Mucosa of descending colon (tissue), 3 donors: ENCODE measurements around the gene PRDM1. TPM values are rescaled to one million over a fixed set of nuclear protein-coding genes. Genes with fewer than 3 reads are reported as not detected.

Source experiments
- ATAC-seq: fragments of 200-7000 bp; cut with Tn5 transposase; one replicate; pipeline ENCODE4 v1.9.1; 2020; ENCODE audit warnings: mild to moderate bottlenecking, moderate library complexity
- DNase-seq, 3 donors: peaks; one replicate each; pipeline ENCODE4 v3.0.0-alpha.2; 2020
- H3K36me3 ChIP-seq: fragments of 200-600 bp; one replicate; pipeline ENCODE4 v1.8.0; 2021; ENCODE audit warnings: low read depth, mild to moderate bottlenecking
- H3K4me1 ChIP-seq: fragments of 200-600 bp; one replicate; pipeline ENCODE4 v1.8.0; 2021; ENCODE audit warnings: low read depth, mild to moderate bottlenecking
- H3K4me3 ChIP-seq: fragments of 200-600 bp; one replicate; pipeline ENCODE4 v1.8.0; 2021; ENCODE audit warnings: mild to moderate bottlenecking
- H3K9me3 ChIP-seq: fragments of 200-600 bp; one replicate; pipeline ENCODE4 v1.8.0; 2021; ENCODE audit warnings: mild to moderate bottlenecking
- CTCF ChIP-seq: fragments of 200-600 bp; IDR thresholded peaks from one replicate; pipeline ENCODE4 v1.8.0; 2022; ENCODE audit warnings: antibody characterized with exemption, mild to moderate bottlenecking
- intact Hi-C, 2 donors: fragments of 100-400 bp; cut with DNase I in 1 of 2; cut with micrococcal nuclease in 1 of 2; formaldehyde crosslinking; loops; one replicate each; pipeline versions ENCODE4 v1.11.0 to v1.11.1; 2022; cut with DNase I, micrococcal nuclease
- total RNA-seq, 3 donors: library from RNA; stranded (reverse); fragmentation: NEBNext Ultra II Directional in 2 of 3; extraction: Animal tissue kit (Norgen Biotek cat#: 25700) in 2 of 3; gene quantifications; one replicate each; pipeline versions ENCODE4 v1.2.1 to v1.2.4, GENCODE V29; 2021 to 2023
- donor health status: DM: no; HTN: no; CAD: no; lungs with moderate emphysema.
- donor health status: DM: no; HTN: no; CAD: no.
- donor health status: DM: no; HTN: yes; CAD: no.

PRDM1 gene
- total RNA-seq, 3 donors from 2014 or later = 10.5 to 30.7 (median 23.4) TPM

- no peak overlapping the region for H3K4me3 ChIP-seq
- no peaks in the 10 kb centered on the region for H3K36me3 ChIP-seq
- DNase-seq (peak in 1 of 3 donors; percentile 1), ATAC-seq (no peak)
- TF ChIP-seq CTCF = no peak
- H3K4me1 ChIP-seq = peaks cover 17% of the 10 kb centered on the region
- intact Hi-C loops = no loop called here
- H3K9me3 ChIP-seq = no peaks in the 10 kb centered on the region
Observed at GRCh38 chr6:106112433-106112832, 26.3 kb downstream of the PRDM1 start.

- Histone ChIP-seq H3K9me3 (no peaks in the 10 kb centered on the region), H3K4me3 (no peak overlapping the region), H3K36me3 (no peaks in the 10 kb centered on the region), H3K4me1 (peaks cover 17% of the 10 kb centered on the region)
- TF ChIP-seq CTCF = no peak
- intact Hi-C loops = no loop called here
- no peak for ATAC-seq
- DNase-seq = peak in 1 of 3 donors; percentile 1
Observed at GRCh38 chr6:106113256-106113959, 27.3 kb downstream of the PRDM1 start.

GRCh38 chr6:106114492-106114891, 28.4 kb downstream of the PRDM1 start:
- peaks cover 17% of the 10 kb centered on the region for H3K4me1 ChIP-seq
- DNase-seq = peak in 2 of 3 donors; percentile 16 to 23
- H3K36me3 ChIP-seq = no peaks in the 10 kb centered on the region
- intact Hi-C loops = no loop called here
- H3K4me3 ChIP-seq = no peak overlapping the region
- H3K9me3 ChIP-seq = no peaks in the 10 kb centered on the region
- TF ChIP-seq CTCF = no peak
- ATAC-seq = no peak

- intact Hi-C loops = no loop called here
- H3K36me3 ChIP-seq = no peaks in the 10 kb centered on the region
- no peak for ATAC-seq
- no peaks in the 10 kb centered on the region for H3K9me3 ChIP-seq
- H3K4me3 ChIP-seq = no peak overlapping the region
- DNase-seq = no peak
- TF ChIP-seq CTCF = no peak
- H3K4me1 ChIP-seq = peaks cover 10% of the 10 kb centered on the region
Observed at GRCh38 chr6:106115286-106115685, 29.1 kb downstream of the PRDM1 start.

DNA sequence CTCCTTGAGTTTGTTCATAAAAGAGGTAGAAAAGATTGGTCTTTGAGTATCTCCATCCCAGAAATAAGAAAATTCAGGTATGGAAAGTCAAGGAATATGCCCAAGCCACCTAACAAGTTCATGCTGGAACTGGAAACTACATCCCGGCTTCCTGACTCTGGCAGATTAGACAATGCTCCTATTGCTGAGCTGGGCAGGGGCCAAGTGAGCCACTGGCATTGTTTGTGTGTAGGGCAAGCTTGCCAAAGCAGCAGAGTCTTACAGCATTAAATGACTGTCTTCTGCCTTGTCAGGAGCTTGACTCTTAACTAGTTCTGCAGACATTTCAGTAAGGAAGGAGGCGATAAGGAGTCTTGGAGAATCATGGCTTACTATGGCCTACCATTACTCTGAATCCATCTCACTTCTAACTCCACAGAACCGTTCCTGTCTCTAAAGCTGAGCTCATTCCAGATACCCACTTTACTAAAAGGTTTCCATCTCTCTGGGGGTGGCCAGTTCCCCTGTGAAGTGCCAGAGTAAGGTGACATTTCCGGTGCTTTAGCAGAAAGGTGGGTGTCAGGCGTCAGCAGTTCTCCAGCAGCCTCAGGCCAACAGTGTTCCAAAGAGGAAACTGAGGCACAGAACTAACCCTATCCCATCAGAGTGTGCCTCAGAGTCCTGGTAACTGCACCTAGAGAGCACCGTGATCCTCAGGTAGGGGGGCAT, 30.1 kb downstream of the PRDM1 start:
- H3K4me1 ChIP-seq = peaks cover 3% of the 10 kb centered on the region
- intact Hi-C loops = no loop called here
- no peaks in the 10 kb centered on the region for H3K9me3 ChIP-seq
- no peaks in the 10 kb centered on the region for H3K36me3 ChIP-seq
- DNase-seq (no peak), ATAC-seq (no peak)
- H3K4me3 ChIP-seq = no peak overlapping the region
- TF ChIP-seq CTCF = no peak
